ENCODE data around the gene CLIC4.

CLIC4 gene

DNA sequence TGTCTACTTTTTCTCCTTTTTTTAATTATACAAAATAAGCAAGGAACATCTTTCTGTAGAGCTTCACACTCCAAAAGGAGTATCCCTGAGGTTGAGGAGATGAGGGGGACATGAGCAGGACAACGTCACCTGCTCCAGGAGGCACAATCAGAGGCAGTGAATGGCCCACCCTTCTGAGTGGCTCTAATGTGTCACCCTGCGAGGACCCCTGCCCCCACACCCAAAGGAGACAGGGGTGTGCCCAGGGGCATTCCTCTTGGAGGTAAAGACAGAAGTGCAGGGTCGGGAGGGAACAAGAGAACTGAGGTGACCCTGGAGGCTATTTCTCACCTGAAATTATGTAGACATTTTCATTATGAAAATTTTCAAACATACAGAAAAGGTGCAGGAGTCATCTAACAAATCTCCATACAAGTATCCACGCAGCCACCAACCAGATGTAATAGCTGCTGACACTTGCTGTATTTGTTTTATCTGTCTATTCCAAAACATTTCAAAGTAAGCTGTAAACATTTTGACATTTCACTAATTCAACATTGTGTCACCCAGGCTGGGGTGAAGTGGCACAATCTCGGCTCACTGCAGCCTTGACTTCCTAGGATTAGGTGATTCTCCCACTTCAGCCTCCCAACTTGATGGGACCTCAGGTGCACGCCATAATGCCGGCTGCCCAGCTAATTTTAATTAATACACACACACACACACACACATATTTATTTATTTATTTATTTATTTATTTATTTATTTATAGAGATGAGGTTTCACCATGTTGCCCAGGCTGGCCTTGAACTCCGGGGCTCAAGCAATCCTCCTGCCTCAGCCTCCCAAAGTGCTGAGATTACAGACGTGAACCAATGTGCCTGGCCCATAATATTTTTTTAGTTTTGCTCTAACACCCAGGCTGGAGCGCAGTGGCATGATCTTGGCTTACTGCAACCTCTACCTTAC lies 114.1 kb downstream of the CLIC4 start:
- no peak for DNase-seq (ENCODE audit: low read depth in 2 of 2)

- no peak for DNase-seq (ENCODE audit: low read depth in 2 of 2)
Observed at GRCh38 chr1:24860841-24861240, 115.6 kb downstream of the CLIC4 start.

DNA sequence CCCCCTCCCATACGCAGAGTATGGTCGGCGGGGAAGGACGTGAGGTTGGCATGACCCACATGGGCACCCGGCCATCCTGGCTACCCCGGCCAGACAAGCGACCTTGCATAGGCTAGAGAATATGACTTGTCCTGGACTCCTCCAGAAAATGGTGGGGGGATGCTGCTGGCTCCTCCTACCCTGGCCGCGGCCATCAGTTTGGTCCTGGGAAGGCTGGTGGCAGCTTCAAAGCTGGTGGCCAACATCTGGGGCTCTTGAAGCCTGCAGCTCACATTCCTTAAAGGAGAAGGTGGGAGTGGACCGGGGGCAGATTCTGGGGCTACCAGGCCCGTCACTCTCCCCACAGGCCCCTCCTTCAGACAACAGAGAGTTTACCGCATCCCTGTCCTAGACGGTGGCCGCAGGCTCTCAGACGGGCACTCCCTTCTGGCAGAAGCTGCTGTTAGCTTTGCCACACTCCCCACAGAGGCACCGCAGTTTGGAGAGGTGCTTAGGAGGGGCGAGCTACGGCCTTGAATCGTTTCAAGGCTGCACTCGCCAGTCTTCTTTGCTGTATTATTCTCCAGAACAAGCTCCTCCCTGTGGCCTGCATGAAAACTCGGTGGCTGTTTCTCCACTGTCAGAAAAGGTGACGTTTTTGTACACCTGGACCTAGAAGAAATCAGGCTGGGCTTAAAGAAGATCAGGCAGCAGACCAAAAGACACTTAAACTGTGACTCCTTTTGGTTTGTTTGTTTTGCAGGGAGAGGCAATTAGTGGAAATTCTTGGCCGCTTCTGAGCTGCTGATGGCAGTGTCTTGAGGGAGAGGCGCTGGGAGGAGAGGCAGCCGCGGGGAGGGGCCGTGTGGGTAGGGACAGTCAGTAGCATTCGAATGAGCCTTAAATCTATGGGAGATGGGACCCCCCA lies 116.8 kb downstream of the CLIC4 start:
- DNase-seq (ENCODE audit: low read depth in 2 of 2): no peak

- DNase-seq (ENCODE audit: low read depth in 2 of 2): no peak
Observed at GRCh38 chr1:24862775-24863483, 117.7 kb downstream of the CLIC4 start.

- no peak for DNase-seq (ENCODE audit: low read depth in 2 of 2)
Observed at GRCh38 chr1:24864370-24864777, 119.1 kb downstream of the CLIC4 start.

- DNase-seq (ENCODE audit: low read depth in 2 of 2): no peak
Observed at GRCh38 chr1:24865168-24865567, 119.9 kb downstream of the CLIC4 start.

DNA sequence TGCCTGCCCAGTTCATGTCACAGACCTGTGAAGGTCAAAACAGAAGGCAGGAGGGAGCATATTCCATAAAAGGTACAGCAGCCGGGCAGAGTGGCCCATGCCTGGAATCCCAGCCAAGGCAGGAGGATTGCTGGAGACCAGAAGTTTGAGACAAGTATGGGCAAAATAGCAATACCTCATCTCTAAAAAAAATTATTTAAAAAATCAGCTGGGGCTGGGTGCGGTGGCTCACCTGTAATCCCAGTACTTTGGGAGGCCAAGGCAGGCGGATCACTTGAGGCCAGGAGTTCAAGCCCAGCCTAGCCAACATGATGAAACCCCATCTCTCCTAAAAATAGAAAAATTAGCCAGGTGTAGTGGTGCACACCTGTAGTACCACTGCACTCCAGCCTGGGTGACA lies 120.3 kb downstream of the CLIC4 start:
- DNase-seq (ENCODE audit: low read depth in 2 of 2): no peak

DNA sequence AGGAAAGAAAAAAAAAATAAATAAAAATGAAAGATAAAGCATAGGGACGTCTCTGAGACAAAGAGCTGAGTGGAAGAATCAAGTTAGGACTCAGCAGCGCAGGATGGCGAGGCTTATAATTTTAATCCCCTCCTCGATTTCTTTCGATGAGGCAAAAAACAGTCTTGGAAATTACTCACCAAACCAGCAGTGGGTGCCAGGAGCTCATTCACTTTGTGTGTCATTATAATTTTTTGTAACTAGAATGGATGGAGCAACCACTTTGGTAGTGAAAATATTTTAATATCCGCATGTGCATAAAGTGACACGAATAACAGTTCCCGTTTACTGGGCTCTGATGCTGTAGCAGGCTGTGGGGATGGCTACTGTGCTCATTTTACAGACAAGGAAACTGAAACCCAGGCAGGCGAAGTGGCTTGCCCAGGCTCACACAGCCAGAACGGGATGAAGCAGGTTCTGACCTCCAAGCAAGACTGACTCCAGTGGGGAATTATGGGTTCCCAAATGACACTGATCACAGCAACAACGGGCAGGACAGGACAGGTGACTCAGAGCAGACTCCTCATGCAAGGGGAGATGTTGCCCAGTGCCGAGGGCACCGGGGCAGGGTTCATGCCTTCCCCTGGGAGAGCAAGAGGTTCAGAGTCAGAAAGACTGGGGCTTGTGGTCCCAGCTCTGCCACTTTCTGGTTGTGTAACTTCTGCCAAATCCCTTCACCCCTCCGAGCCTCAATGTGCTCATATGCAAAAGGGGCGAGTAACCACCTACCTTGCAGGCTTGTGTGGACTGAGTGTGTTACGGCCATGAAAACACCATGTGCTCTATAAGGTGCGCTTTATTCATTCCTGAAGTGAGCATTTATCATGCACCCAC lies 121.2 kb downstream of the CLIC4 start:
- DNase-seq (ENCODE audit: low read depth in 2 of 2): no peak

GRCh38 chr1:24867084-24867870 lies 122.0 kb downstream of the CLIC4 start:
- DNase-seq (ENCODE audit: low read depth in 2 of 2): no peak

GRCh38 chr1:24868016-24868875 lies 123.0 kb downstream of the CLIC4 start:
- no peak for DNase-seq (ENCODE audit: low read depth in 2 of 2)

GRCh38 chr1:24870551-24871195 lies 125.4 kb downstream of the CLIC4 start:
- no peak for DNase-seq (ENCODE audit: low read depth in 2 of 2)

GRCh38 chr1:24871306-24871901 lies 126.2 kb downstream of the CLIC4 start:
- DNase-seq (ENCODE audit: low read depth in 2 of 2): no peak

DNA sequence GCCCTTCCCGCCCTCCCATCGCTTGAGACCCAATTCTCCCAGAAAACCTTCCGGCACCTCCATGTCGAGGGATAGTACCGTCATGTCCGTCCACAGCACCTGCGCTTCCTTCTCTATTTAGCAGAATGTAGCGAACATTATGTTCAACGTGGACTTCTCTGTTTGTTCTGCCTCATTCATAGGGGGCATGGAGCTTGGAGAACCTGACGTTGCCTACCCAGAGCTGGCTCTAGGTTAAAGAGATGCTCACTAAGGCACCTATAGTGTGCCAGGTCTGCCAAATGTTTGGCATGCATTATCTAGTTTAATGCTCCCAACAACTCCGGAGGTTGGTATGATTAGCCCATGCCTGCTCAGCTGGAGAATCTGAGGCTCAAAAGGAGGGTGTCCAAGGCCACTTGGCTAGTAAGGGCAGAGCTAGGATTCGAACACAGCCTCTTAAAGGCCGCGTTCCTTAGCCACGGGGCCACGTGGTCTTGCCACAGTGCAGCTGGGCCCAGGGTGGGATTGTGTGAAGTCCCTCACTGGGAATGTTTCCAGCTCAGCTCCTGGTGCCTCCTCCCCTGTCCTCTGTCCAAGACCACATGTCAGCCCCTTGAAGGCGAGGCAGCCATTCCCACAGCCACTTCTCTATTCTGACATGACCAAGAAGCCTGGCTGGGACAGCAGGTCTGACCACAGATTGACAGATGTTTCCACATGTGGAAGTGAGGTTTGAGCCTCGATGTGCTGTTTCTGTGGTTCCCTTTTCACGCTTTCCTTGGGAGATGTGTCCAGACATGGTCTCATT lies 127.0 kb downstream of the CLIC4 start:
- DNase-seq (ENCODE audit: low read depth in 2 of 2): no peak

- no peak for DNase-seq (ENCODE audit: low read depth in 2 of 2)
Observed at GRCh38 chr1:24873148-24873547, 127.9 kb downstream of the CLIC4 start.

- no peak for DNase-seq (ENCODE audit: low read depth in 2 of 2)
Observed at GRCh38 chr1:24874056-24874455, 128.8 kb downstream of the CLIC4 start.

DNA sequence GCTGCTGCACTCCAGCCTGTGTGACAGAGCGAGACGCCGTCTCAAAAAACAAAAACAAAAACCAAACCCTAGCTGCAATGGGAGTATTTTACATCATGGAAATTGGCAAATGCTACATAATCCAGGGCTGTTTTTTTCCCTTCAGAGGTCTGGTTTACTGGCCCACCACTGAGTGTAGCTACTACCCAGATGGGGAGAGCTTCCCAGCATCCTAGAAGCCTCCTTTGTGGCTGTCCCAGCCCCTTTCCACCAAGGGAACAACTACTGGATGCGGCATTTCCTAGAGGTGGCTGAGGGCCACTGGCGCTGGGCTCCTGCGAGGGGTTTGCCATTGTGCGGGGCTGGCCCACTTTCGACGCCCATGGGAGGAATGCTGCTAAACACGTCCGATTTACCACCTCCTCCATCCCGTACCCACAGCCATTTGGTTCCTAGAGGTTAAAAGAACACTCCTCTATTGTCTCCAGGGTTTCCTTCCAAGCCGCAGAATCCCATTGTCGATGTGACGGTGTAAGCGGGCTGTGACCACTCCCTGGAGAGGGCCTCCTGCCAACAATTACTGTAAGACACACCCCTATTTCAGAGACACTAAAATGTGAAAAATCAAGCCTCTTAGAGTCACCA lies 129.5 kb downstream of the CLIC4 start:
- no peak for DNase-seq (ENCODE audit: low read depth in 2 of 2)

GRCh38 chr1:24875257-24875656 lies 130.0 kb downstream of the CLIC4 start:
- DNase-seq (ENCODE audit: low read depth in 2 of 2): no peak
